PC-9 (cell line): ENCODE measurements around the gene RUNX2. TPM values are rescaled to one million over a fixed set of nuclear protein-coding genes. Genes with fewer than 3 reads are reported as not detected.

Experiments
- BruUV-seq: library from RNA; stranded (reverse); fragments of 400-500 nt; replicated peaks from 2 replicates; lab custom pipeline; 2021; lab: Mats Ljungman, UMichigan
- CTCF ChIA-PET: fragments of 300-600 bp; sonication (Branson Sonifier 250); formaldehyde crosslinking; loops from one replicate; lab custom pipeline; 2022; ENCODE audit warnings: antibody characterized with exemption; lab: Charles Lee
- POLR2A ChIA-PET: fragments of 300-600 bp; sonication (Branson Sonifier 250); formaldehyde crosslinking; loops from one replicate; lab custom pipeline; 2022; ENCODE audit warnings: antibody characterized with exemption; ENCODE audit not compliant: unreplicated experiment; lab: Charles Lee
- DNase-seq, 2 experiments: peaks; one replicate each; pipeline versions ENCODE4 v3.0.0 to v3.0.0-alpha.2; 2015 to 2022; ENCODE audit warnings: mixed read lengths in 1 of 2
- H2AFZ ChIP-seq: fragments of 200-600 bp; sonication (generic); 2 replicates; pipeline ENCODE4 v1.8.1; 2017; ENCODE audit warnings: antibody characterized with exemption
- H3F3A ChIP-seq: fragments of 200-600 bp; sonication (generic); 2 replicates; pipeline ENCODE4 v1.8.1; 2017; ENCODE audit warnings: antibody characterized with exemption, mild to moderate bottlenecking, low read depth; ENCODE audit not compliant: insufficient read depth
- H3K27ac ChIP-seq: fragments of 200-600 bp; sonication (generic); 2 replicates; pipeline ENCODE4 v1.6.1; 2016; ENCODE audit warnings: mixed run types
- H3K27me3 ChIP-seq: fragments of 200-600 bp; sonication (generic); 2 replicates; pipeline ENCODE4 v1.6.1; 2016; ENCODE audit warnings: low read depth, mixed run types; ENCODE audit not compliant: insufficient read depth
- H3K36me3 ChIP-seq: fragments of 200-600 bp; sonication (generic); 2 replicates; pipeline ENCODE4 v1.6.1; 2016; ENCODE audit warnings: low read depth, mixed run types
- H3K4me1 ChIP-seq: fragments of 200-600 bp; sonication (generic); replicated peaks from 2 replicates; pipeline ENCODE4 v1.6.1; 2016; ENCODE audit warnings: mixed run types; ENCODE audit not compliant: insufficient read depth
- H3K4me2 ChIP-seq: fragments of 200-600 bp; sonication (generic); 2 replicates; pipeline ENCODE4 v1.6.1; 2017; ENCODE audit warnings: mixed run types
- H3K4me3 ChIP-seq: fragments of 200-600 bp; sonication (generic); 2 replicates; pipeline ENCODE4 v1.6.1; 2016; ENCODE audit warnings: mixed run types
- H3K79me2 ChIP-seq: fragments of 200-600 bp; sonication (generic); 2 replicates; pipeline ENCODE4 v1.6.1; 2017; ENCODE audit warnings: low read depth, mixed run types
- H3K9me2 ChIP-seq: fragments of 200-600 bp; sonication (generic); 2 replicates; pipeline ENCODE4 v1.8.1; 2017; ENCODE audit warnings: mild to moderate bottlenecking; ENCODE audit not compliant: insufficient read depth
- H3K9me3 ChIP-seq: fragments of 200-600 bp; sonication (generic); 2 replicates; pipeline ENCODE4 v1.8.1; 2016; ENCODE audit warnings: low read depth; ENCODE audit not compliant: insufficient read depth
- H4K20me1 ChIP-seq: fragments of 200-600 bp; sonication (generic); 2 replicates; pipeline ENCODE4 v1.8.1; 2017; ENCODE audit not compliant: insufficient read depth
- CTCF ChIP-seq: fragments of 200-600 bp; sonication (generic); conservative IDR thresholded peaks from 2 replicates; pipeline ENCODE4 v1.6.1; 2017; ENCODE audit warnings: mixed run types, antibody characterized with exemption, mild to moderate bottlenecking, moderate library complexity
- EZH2 ChIP-seq: fragments of 200-600 bp; sonication (generic); IDR thresholded peaks from 2 replicates; pipeline ENCODE4 v1.8.0; 2017; ENCODE audit warnings: antibody characterized with exemption, low read depth
- intact Hi-C: fragments of 100-400 bp; cut with micrococcal nuclease; formaldehyde crosslinking; loops from one replicate; pipeline ENCODE4 v1.10.0; 2022; ENCODE audit not compliant: unreplicated experiment
- total RNA-seq: library from RNA; stranded (reverse); gene quantifications from 2 replicates; pipeline ENCODE4 v1.2.3, GENCODE V29; 2021

Gene RUNX2
- total RNA-seq, 1 experiment from 2014 or later, result 12.5 TPM

DNA sequence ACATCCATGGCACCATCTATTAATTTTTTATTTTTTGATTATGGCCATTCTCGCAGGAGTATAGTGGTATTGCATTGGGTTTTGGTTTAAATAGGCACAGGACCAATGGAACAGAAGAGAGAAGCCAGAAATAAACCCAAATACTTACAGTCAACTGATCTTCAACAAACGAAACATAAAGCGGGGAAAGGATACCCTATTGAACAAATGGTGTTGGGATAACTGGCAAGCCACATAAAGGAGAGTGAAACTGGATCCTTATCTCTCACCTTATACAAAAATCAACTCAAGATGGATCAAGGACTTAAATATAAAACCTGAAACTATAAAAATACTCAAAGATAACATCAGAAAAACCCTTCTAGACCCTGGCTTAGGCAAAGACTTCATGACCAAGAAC lies 25.3 kb upstream of the RUNX2 start:
- Histone ChIP-seq H3K4me3 (no peak overlapping the region), H3K79me2 (no peaks in the 10 kb centered on the region), H4K20me1 (no peaks in the 10 kb centered on the region), H3F3A (no peaks in the 10 kb centered on the region), H3K36me3 (no peaks in the 10 kb centered on the region), H3K4me2 (no peak overlapping the region), H3K9me3 (no peaks in the 10 kb centered on the region), H3K27ac (no peak overlapping the region), H2AFZ (no peak overlapping the region), H3K9me2 (no peaks in the 10 kb centered on the region), H3K27me3 (no peaks in the 10 kb centered on the region), H3K4me1 (no peaks in the 10 kb centered on the region)
- TF ChIP-seq CTCF, result no peak
- no peak for TF ChIP-seq EZH2
- CTCF ChIA-PET, result no interaction called here
- no TSS peak for BruUV-seq
- POLR2A ChIA-PET, result no interaction called here
- no peak for DNase-seq
- intact Hi-C loops, result no loop called here

DNA sequence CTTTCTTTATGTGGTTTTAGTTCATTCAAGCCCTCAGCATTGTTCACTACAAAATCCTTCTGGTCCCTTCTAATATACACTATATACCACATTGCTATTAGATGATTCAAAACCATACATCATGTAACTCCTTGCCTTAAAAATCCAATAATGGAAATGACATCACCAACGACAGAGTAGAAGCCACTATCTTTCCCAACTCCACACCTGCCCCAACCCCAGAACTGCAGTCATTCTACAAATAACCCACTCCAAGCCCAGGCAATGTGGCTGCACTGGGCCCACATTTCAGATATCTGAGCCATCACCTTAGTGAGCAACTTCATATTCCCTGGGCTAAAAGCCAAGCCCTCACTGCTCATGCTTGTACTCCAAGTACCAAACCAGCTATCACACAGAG lies 22.6 kb upstream of the RUNX2 start:
- no peak overlapping the region for H3K27ac ChIP-seq
- H3K4me3 ChIP-seq, result no peak overlapping the region
- POLR2A ChIA-PET, result no interaction called here
- no peaks in the 10 kb centered on the region for H3K79me2 ChIP-seq
- no peaks in the 10 kb centered on the region for H3K9me2 ChIP-seq
- no peaks in the 10 kb centered on the region for H4K20me1 ChIP-seq
- no peak overlapping the region for H3K4me2 ChIP-seq
- H3K36me3 ChIP-seq, result no peaks in the 10 kb centered on the region
- no peaks in the 10 kb centered on the region for H3K27me3 ChIP-seq
- no peaks in the 10 kb centered on the region for H3F3A ChIP-seq
- no peaks in the 10 kb centered on the region for H3K4me1 ChIP-seq
- CTCF ChIA-PET, result no interaction called here
- intact Hi-C loops, result no loop called here
- DNase-seq, result no peak
- H3K9me3 ChIP-seq, result no peaks in the 10 kb centered on the region
- BruUV-seq, result no TSS peak
- TF ChIP-seq CTCF (no peak), EZH2 (no peak)
- H2AFZ ChIP-seq, result no peak overlapping the region

- Histone ChIP-seq H2AFZ (no peak overlapping the region), H3K4me3 (no peak overlapping the region), H3K27ac (no peak overlapping the region), H4K20me1 (no peaks in the 10 kb centered on the region), H3K4me2 (no peak overlapping the region), H3F3A (no peaks in the 10 kb centered on the region), H3K79me2 (no peaks in the 10 kb centered on the region), H3K9me2 (no peaks in the 10 kb centered on the region), H3K4me1 (no peaks in the 10 kb centered on the region), H3K9me3 (no peaks in the 10 kb centered on the region), H3K36me3 (no peaks in the 10 kb centered on the region), H3K27me3 (no peaks in the 10 kb centered on the region)
- no peak for DNase-seq
- TF ChIP-seq CTCF (no peak), EZH2 (no peak)
- intact Hi-C loops, result no loop called here
- CTCF ChIA-PET, result no interaction called here
- POLR2A ChIA-PET, result no interaction called here
- no TSS peak for BruUV-seq
These were observed 17.9 kb upstream of the RUNX2 start for GRCh38 chr6:45310118-45310788.
